ENCODE measurements around the gene CHMP4B. TPM values are rescaled to one million over a fixed set of nuclear protein-coding genes. Genes with fewer than 3 reads are reported as not detected.
A peak's percentile ranks its signal among the peaks of the same experiment; 100 is the strongest.

Gene CHMP4B
- 39.9 TPM for total RNA-seq
- 130 TPM for polyA plus RNA-seq
- long read RNA-seq, donor 1, transcript CHMP4B-201 (5 exons, 1,646 nt) = major isoform, 7 of 7 reads
- long read RNA-seq, donor 1, partial matches to known transcripts = 0 of 7 reads
- long read RNA-seq, donor 1, other reads (novel, unspliced or antisense) = 0 of 7 reads
- long read RNA-seq, donor 2, transcript CHMP4B-201 (5 exons, 1,646 nt) = major isoform, 106 of 159 reads
- long read RNA-seq, donor 2, partial matches to known transcripts = 53 of 159 reads
- long read RNA-seq, donor 2, other reads (novel, unspliced or antisense) = 0 of 159 reads
- long read RNA-seq, donor 3, transcript CHMP4B-201 (5 exons, 1,646 nt) = major isoform, 72 of 98 reads
- long read RNA-seq, donor 3, partial matches to known transcripts = 26 of 98 reads
- long read RNA-seq, donor 3, other reads (novel, unspliced or antisense) = 0 of 98 reads
- long read RNA-seq, donor 4, transcript CHMP4B-201 (5 exons, 1,646 nt) = major isoform, 30 of 37 reads
- long read RNA-seq, donor 4, partial matches to known transcripts = 7 of 37 reads
- long read RNA-seq, donor 4, other reads (novel, unspliced or antisense) = 0 of 37 reads
- long read RNA-seq, donor 5, transcript CHMP4B-201 (5 exons, 1,646 nt) = major isoform, 73 of 124 reads
- long read RNA-seq, donor 5, partial matches to known transcripts = 51 of 124 reads
- long read RNA-seq, donor 5, other reads (novel, unspliced or antisense) = 0 of 124 reads
- long read RNA-seq, donor 6, transcript CHMP4B-201 (5 exons, 1,646 nt) = major isoform, 58 of 65 reads
- long read RNA-seq, donor 6, partial matches to known transcripts = 7 of 65 reads
- long read RNA-seq, donor 6, other reads (novel, unspliced or antisense) = 0 of 65 reads
- long read RNA-seq, donor 7, transcript CHMP4B-201 (5 exons, 1,646 nt) = major isoform, 46 of 57 reads
- long read RNA-seq, donor 7, partial matches to known transcripts = 11 of 57 reads
- long read RNA-seq, donor 7, other reads (novel, unspliced or antisense) = 0 of 57 reads
- long read RNA-seq, donor 8, transcript CHMP4B-201 (5 exons, 1,646 nt) = major isoform, 24 of 24 reads
- long read RNA-seq, donor 8, partial matches to known transcripts = 0 of 24 reads
- long read RNA-seq, donor 8, other reads (novel, unspliced or antisense) = 0 of 24 reads
- long read RNA-seq, donor 9, transcript CHMP4B-201 (5 exons, 1,646 nt) = major isoform, 32 of 32 reads
- long read RNA-seq, donor 9, partial matches to known transcripts = 0 of 32 reads
- long read RNA-seq, donor 9, other reads (novel, unspliced or antisense) = 0 of 32 reads
- long read RNA-seq, donor 10, transcript CHMP4B-201 (5 exons, 1,646 nt) = major isoform, 46 of 53 reads
- long read RNA-seq, donor 10, partial matches to known transcripts = 7 of 53 reads
- long read RNA-seq, donor 10, other reads (novel, unspliced or antisense) = 0 of 53 reads

- Histone ChIP-seq H3K9me3 (ENCODE audit: control insufficient read depth in 2 of 2, insufficient read depth in 1 of 2, low read length in 1 of 2) (no peaks in the 10 kb centered on the region), H3K27ac (ENCODE audit: low read depth in 1 of 2, low read length in 1 of 2) (peak within 1 kb of the TSS; percentile 62 to 89), H3K4me3 (ENCODE audit: low read length in 2 of 2) (peak within 1 kb of the TSS; percentile 67 to 94), H3K36me3 (ENCODE audit: control insufficient read depth in 2 of 2, insufficient read depth in 2 of 2, low read length in 1 of 2) (peaks cover 0 to 10% of the 10 kb centered on the region in 2 donors), H3K4me1 (ENCODE audit: control insufficient read depth in 2 of 2, insufficient read depth in 2 of 2, low read length in 2 of 2) (peaks cover 27 to 41% of the 10 kb centered on the region in 2 donors), H3K27me3 (ENCODE audit: control insufficient read depth in 2 of 2, insufficient read depth in 1 of 2, low read length in 1 of 2) (no peaks in the 10 kb centered on the region)
- peak; percentile 96 to 99 (median 97) for DNase-seq (ENCODE audit: low read depth in 6 of 9, low spot score in 9 of 9)
- 1% methylated on average over 71 of the region's 71 CpGs for WGBS
Observed at GRCh38 chr20:33810885-33811775, at the start of gene CHMP4B. TSS of gene CHMP4B (plus strand) at chr20:33811348. CDS start at chr20:33811469, 121 bp downstream.

DNA sequence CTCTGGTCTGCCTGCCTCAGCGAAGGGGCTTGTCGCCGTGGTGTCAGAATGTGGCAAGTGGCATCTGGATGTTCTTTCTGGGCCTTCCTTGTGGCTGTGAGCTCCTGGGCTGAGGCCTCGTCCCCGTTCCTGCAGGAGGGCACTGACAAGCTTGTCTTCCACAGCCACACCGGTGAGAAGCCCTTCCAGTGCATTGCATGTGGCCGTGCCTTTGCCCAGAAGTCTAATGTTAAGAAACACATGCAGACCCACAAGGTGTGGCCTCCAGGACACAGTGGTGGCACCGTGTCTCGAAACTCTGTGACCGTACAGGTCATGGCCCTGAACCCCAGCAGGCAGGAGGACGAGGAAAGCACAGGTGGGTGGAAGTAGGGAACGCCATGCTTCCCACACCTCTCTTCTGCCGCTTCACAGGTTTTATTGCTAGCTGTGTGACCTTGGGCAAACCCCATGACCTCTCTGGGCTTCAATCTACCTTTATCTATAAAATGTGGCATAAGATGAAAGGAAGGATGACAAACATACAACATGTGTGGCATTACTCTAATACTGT, 49.4 kb upstream of the CHMP4B start:
- WGBS = 98% methylated on average over 13 of the region's 13 CpGs
- H3K36me3 ChIP-seq (ENCODE audit: control insufficient read depth in 2 of 2, insufficient read depth in 2 of 2, low read length in 1 of 2) = peaks cover 8 to 22% of the 10 kb centered on the region in 2 donors

DNA sequence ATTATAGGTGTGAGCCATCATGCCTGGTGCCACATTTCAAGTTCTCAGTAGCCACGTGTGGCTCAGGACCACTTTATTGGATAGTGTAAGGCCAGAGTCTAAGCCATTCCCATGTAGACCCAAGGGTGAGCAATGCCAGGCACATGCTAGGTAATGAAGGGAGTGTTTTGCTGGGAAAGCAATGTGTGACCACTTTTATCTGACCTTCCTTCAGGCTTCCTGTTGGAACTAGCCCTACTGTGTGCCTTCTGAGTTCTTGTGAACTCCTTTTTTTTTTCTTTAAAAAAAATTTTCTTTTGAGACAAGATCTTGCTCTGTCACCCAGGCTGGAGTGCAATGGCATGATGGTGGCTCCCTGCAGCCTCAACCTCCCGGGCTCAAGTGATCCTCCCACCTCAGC, 46.0 kb upstream of the CHMP4B start:
- 97% methylated on average over 2 of the region's 2 CpGs for WGBS
- peaks cover 8 to 22% of the 10 kb centered on the region in 2 donors for H3K36me3 ChIP-seq (ENCODE audit: control insufficient read depth in 2 of 2, insufficient read depth in 2 of 2, low read length in 1 of 2)
- no peaks in the 10 kb centered on the region for H3K27me3 ChIP-seq (ENCODE audit: control insufficient read depth in 2 of 2, insufficient read depth in 1 of 2, low read length in 1 of 2)
- H3K4me1 ChIP-seq (ENCODE audit: control insufficient read depth in 2 of 2, insufficient read depth in 2 of 2, low read length in 2 of 2) = no peaks in the 10 kb centered on the region
- H3K27ac ChIP-seq (ENCODE audit: low read depth in 1 of 2, low read length in 1 of 2) = no peak overlapping the region
- H3K9me3 ChIP-seq (ENCODE audit: control insufficient read depth in 2 of 2, insufficient read depth in 1 of 2, low read length in 1 of 2) = no peaks in the 10 kb centered on the region
- DNase-seq (ENCODE audit: low read depth in 6 of 9, low spot score in 9 of 9) = no peak
- no peak overlapping the region for H3K4me3 ChIP-seq (ENCODE audit: low read length in 2 of 2)

More for the DNA sequence above, 49.4 kb upstream of the CHMP4B start:
- Histone ChIP-seq H3K27me3 (ENCODE audit: control insufficient read depth in 2 of 2, insufficient read depth in 1 of 2, low read length in 1 of 2) (no peaks in the 10 kb centered on the region), H3K4me1 (ENCODE audit: control insufficient read depth in 2 of 2, insufficient read depth in 2 of 2, low read length in 2 of 2) (no peaks in the 10 kb centered on the region), H3K9me3 (ENCODE audit: control insufficient read depth in 2 of 2, insufficient read depth in 1 of 2, low read length in 1 of 2) (peaks cover 0 to 6% of the 10 kb centered on the region in 2 donors), H3K4me3 (ENCODE audit: low read length in 2 of 2) (no peak overlapping the region), H3K27ac (ENCODE audit: low read depth in 1 of 2, low read length in 1 of 2) (no peak overlapping the region)
- no peak for DNase-seq (ENCODE audit: low read depth in 6 of 9, low spot score in 9 of 9)

DNA sequence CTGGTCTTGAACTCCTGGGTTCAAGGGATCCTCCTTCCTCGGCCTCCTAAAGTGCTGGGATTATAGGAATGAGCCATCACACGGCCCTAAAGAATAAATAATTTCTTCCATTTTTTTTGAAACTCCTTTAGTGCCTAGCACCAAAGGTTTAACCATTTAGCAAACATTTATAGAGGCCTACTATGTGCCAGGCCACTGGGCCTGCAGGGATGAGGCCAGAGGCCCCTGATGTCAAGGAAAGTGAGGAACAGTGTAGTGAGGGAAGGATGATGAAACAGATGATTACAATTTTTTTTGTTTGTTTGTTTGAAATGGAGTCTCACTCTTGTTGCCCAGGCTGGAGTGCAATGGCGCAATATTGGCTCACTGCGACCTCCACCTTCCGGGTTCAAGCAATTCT, 45.6 kb upstream of the CHMP4B start:
- H3K27ac ChIP-seq (ENCODE audit: low read depth in 1 of 2, low read length in 1 of 2) = no peak overlapping the region
- WGBS = 97% methylated on average over 5 of the region's 5 CpGs
- peaks cover 8 to 24% of the 10 kb centered on the region in 2 donors for H3K36me3 ChIP-seq (ENCODE audit: control insufficient read depth in 2 of 2, insufficient read depth in 2 of 2, low read length in 1 of 2)
- no peaks in the 10 kb centered on the region for H3K4me1 ChIP-seq (ENCODE audit: control insufficient read depth in 2 of 2, insufficient read depth in 2 of 2, low read length in 2 of 2)
- H3K9me3 ChIP-seq (ENCODE audit: control insufficient read depth in 2 of 2, insufficient read depth in 1 of 2, low read length in 1 of 2) = no peaks in the 10 kb centered on the region
- H3K27me3 ChIP-seq (ENCODE audit: control insufficient read depth in 2 of 2, insufficient read depth in 1 of 2, low read length in 1 of 2) = no peaks in the 10 kb centered on the region
- DNase-seq (ENCODE audit: low read depth in 6 of 9, low spot score in 9 of 9) = no peak
- no peak overlapping the region for H3K4me3 ChIP-seq (ENCODE audit: low read length in 2 of 2)

DNA sequence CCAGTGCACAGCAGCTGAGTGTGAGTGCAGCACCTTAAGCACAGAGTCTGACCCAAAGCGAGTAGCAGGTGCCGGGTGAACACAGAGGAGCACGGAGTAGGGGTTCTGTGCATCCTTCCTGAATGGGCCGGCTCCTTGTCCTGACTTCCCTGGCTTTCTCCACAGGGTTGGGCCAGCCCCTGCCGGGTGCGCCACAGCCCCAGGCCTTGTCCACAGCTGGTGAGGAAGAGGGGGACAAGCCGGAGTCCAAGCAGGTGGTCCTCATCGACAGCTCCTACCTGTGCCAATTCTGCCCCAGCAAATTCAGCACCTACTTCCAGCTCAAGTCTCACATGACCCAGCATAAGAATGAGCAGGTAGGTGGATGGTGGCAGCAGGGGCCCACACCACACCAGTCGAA, 44.5 kb upstream of the CHMP4B start:
- peaks cover 8 to 20% of the 10 kb centered on the region in 2 donors for H3K36me3 ChIP-seq (ENCODE audit: control insufficient read depth in 2 of 2, insufficient read depth in 2 of 2, low read length in 1 of 2)
- H3K4me3 ChIP-seq (ENCODE audit: low read length in 2 of 2) = no peak overlapping the region
- no peaks in the 10 kb centered on the region for H3K27me3 ChIP-seq (ENCODE audit: control insufficient read depth in 2 of 2, insufficient read depth in 1 of 2, low read length in 1 of 2)
- H3K9me3 ChIP-seq (ENCODE audit: control insufficient read depth in 2 of 2, insufficient read depth in 1 of 2, low read length in 1 of 2) = no peaks in the 10 kb centered on the region
- no peak overlapping the region for H3K27ac ChIP-seq (ENCODE audit: low read depth in 1 of 2, low read length in 1 of 2)
- no peaks in the 10 kb centered on the region for H3K4me1 ChIP-seq (ENCODE audit: control insufficient read depth in 2 of 2, insufficient read depth in 2 of 2, low read length in 2 of 2)
- 99% methylated on average over 9 of the region's 9 CpGs for WGBS
- DNase-seq (ENCODE audit: low read depth in 6 of 9, low spot score in 9 of 9) = no peak

DNA sequence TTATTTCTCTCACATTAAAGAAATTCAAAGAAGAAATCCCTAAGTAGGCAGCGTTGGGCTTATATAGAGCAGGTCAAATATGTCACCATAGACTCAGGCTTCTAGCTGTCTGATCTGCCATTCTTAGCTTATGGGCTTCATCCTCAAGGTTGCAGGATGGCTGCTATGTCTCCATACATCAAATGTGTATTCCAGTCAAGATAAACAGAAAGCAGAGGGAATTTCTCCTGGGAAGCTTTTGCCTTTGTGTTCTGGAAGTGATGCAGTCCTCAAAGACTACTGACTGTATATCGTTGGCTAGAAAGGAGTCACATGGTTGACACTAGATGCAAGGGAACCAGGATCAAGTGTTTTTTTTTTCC, 43.4 kb upstream of the CHMP4B start:
- Histone ChIP-seq H3K27me3 (ENCODE audit: control insufficient read depth in 2 of 2, insufficient read depth in 1 of 2, low read length in 1 of 2) (no peaks in the 10 kb centered on the region), H3K4me1 (ENCODE audit: control insufficient read depth in 2 of 2, insufficient read depth in 2 of 2, low read length in 2 of 2) (no peaks in the 10 kb centered on the region), H3K27ac (ENCODE audit: low read depth in 1 of 2, low read length in 1 of 2) (no peak overlapping the region), H3K36me3 (ENCODE audit: control insufficient read depth in 2 of 2, insufficient read depth in 2 of 2, low read length in 1 of 2) (peaks cover 8 to 15% of the 10 kb centered on the region in 2 donors), H3K9me3 (ENCODE audit: control insufficient read depth in 2 of 2, insufficient read depth in 1 of 2, low read length in 1 of 2) (no peaks in the 10 kb centered on the region), H3K4me3 (ENCODE audit: low read length in 2 of 2) (no peak overlapping the region)
- no peak for DNase-seq (ENCODE audit: low read depth in 6 of 9, low spot score in 9 of 9)
- 98% methylated on average over 2 of the region's 2 CpGs for WGBS

- no peak for DNase-seq (ENCODE audit: low read depth in 6 of 9, low spot score in 9 of 9)
- Histone ChIP-seq H3K27ac (ENCODE audit: low read depth in 1 of 2, low read length in 1 of 2) (no peak overlapping the region), H3K4me1 (ENCODE audit: control insufficient read depth in 2 of 2, insufficient read depth in 2 of 2, low read length in 2 of 2) (no peaks in the 10 kb centered on the region), H3K27me3 (ENCODE audit: control insufficient read depth in 2 of 2, insufficient read depth in 1 of 2, low read length in 1 of 2) (no peaks in the 10 kb centered on the region), H3K4me3 (ENCODE audit: low read length in 2 of 2) (no peak overlapping the region), H3K9me3 (ENCODE audit: control insufficient read depth in 2 of 2, insufficient read depth in 1 of 2, low read length in 1 of 2) (no peaks in the 10 kb centered on the region), H3K36me3 (ENCODE audit: control insufficient read depth in 2 of 2, insufficient read depth in 2 of 2, low read length in 1 of 2) (peaks cover 8 to 15% of the 10 kb centered on the region in 2 donors)
- 98% methylated on average over 4 of the region's 4 CpGs for WGBS
Observed at GRCh38 chr20:33769043-33769442, 42.1 kb upstream of the CHMP4B start.

DNA sequence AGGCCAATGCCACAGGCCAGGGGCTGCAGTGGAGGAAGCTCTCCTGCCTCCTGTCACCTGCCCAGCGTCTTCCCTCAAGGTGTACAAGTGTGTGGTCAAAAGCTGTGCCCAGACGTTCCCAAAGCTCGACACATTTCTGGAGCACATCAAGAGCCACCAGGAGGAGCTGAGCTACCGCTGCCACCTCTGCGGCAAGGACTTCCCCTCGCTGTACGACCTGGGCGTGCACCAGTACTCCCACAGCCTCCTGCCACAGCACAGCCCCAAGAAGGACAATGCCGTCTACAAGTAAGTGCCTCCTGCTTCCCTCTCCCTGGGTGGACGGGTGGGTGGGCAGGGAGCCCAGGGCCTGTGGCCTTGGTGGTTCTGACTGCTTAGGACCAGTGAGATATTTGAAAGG, 41.1 kb upstream of the CHMP4B start:
- Histone ChIP-seq H3K4me3 (ENCODE audit: low read length in 2 of 2) (no peak overlapping the region), H3K27me3 (ENCODE audit: control insufficient read depth in 2 of 2, insufficient read depth in 1 of 2, low read length in 1 of 2) (no peaks in the 10 kb centered on the region), H3K9me3 (ENCODE audit: control insufficient read depth in 2 of 2, insufficient read depth in 1 of 2, low read length in 1 of 2) (no peaks in the 10 kb centered on the region), H3K27ac (ENCODE audit: low read depth in 1 of 2, low read length in 1 of 2) (no peak overlapping the region), H3K36me3 (ENCODE audit: control insufficient read depth in 2 of 2, insufficient read depth in 2 of 2, low read length in 1 of 2) (peaks cover 8 to 15% of the 10 kb centered on the region in 2 donors), H3K4me1 (ENCODE audit: control insufficient read depth in 2 of 2, insufficient read depth in 2 of 2, low read length in 2 of 2) (no peaks in the 10 kb centered on the region)
- no peak for DNase-seq (ENCODE audit: low read depth in 6 of 9, low spot score in 9 of 9)
- WGBS = 97% methylated on average over 10 of the region's 10 CpGs
